Middle frontal gyrus (tissue), 1 donor: ENCODE results near the gene DYDC2.
"Not testable (repeated sequence)": the region's sequence is repeated elsewhere in the genome, so short reads cannot be mapped to it uniquely, and the experiment has no call there.

Experiments
- DNase-seq: peaks from one replicate; pipeline ENCODE4 v3.0.0-alpha.2; 2015; ENCODE audit warnings: low spot score; ENCODE audit errors: extremely low spot score

The DYDC2 gene

GRCh38 chr10:80413271-80413996 is 56.9 kb downstream of the DYDC2 start:
- DNase-seq = no peak

GRCh38 chr10:80414142-80414895 is 57.7 kb downstream of the DYDC2 start:
- no peak for DNase-seq

GRCh38 chr10:80415734-80416478 is 59.3 kb downstream of the DYDC2 start:
- DNase-seq = no peak

GRCh38 chr10:80416479-80417098 is 60.0 kb downstream of the DYDC2 start:
- no peak for DNase-seq

GRCh38 chr10:80417256-80417655 is 60.7 kb downstream of the DYDC2 start:
- not testable (repeated sequence) for DNase-seq
